ENCODE measurements around the gene LYST. TPM values are rescaled to one million over a fixed set of nuclear protein-coding genes. Genes with fewer than 3 reads are reported as not detected.
A peak's percentile ranks its signal among the peaks of the same experiment; 100 is the strongest.

The LYST gene
- total and polyA plus RNA-seq, 4 experiments from 2014 or later, result 4.2 to 35.2 (median 21.0) TPM

DNA sequence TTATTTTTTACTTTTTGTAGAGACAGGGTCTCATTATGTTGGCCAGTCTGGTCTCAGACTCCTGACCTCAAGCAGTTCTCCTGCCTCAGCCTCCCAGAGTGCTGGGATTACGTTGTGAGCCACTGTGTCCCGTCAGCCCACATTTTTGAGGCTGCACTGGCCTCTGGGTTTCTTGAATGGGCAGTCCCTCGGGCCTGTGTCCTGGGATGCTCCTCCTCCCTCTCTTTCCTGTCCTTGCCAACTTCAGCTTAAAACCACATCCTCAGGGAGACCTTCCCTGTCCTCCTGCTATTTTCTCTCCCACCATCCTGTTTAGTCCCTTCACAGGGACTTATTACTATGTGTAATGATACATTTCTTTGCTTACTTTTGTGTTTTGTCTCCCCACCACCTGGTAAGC is 31.4 kb upstream of the LYST start:
- H3K4me3 Mint-ChIP-seq, result no peak overlapping the region

DNA sequence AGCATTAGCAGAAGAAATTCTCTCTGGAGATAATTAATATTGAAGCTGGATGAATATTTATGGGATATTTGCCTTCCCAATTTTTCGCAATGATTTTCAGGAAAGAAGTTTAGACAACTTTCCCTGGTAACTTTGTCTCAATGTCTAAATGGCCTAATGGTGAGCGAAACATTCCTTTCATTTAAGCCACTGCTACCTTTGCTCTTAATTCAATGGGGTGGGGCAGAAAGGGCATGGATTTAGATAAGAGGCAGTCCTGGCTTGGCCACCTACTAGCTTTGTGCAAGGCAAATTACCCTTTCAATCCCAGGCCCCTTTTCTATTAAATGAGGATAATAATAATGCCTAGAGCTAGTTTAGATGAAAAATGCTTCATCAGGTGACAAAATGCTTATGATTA is 27.1 kb upstream of the LYST start:
- H3K27me3 ChIP-seq (ENCODE audit: insufficient read depth, low read length), result no peaks in the 10 kb centered on the region
- no peaks in the 10 kb centered on the region for H3K9me3 Mint-ChIP-seq
- no peaks in the 10 kb centered on the region for H3K36me3 ChIP-seq (ENCODE audit: insufficient read depth, low read length)
- peaks cover under 1% of the 10 kb centered on the region for H3K4me1 ChIP-seq (ENCODE audit: insufficient read depth, low read length)
- H3K27ac ChIP-seq (ENCODE audit: low read depth, low read length), result no peak overlapping the region
- no peaks in the 10 kb centered on the region for H3K9me3 ChIP-seq (ENCODE audit: control insufficient read depth in 1 of 2, low read length in 2 of 2)
- ChIA-PET CTCF (ENCODE audit: partially characterized antibody) (interaction anchor here (0.9 kb wide), 1 partner anchor 61 kb away, joined by 3 read pairs; no protein-coding TSS in a partner anchor), POLR2A (ENCODE audit: partially characterized antibody) (no interaction called here)
- DNase-seq, result no peak
- peak overlapping the region in 1 of 7 donors; percentile 42 for H3K27ac Mint-ChIP-seq
- no peak overlapping the region for H3K4me3 Mint-ChIP-seq
- H3K36me3 Mint-ChIP-seq, result no peaks in the 10 kb centered on the region
- peaks cover 0 to 2% (median under 1%) of the 10 kb centered on the region in 4 donors for H3K4me1 Mint-ChIP-seq
- no peaks in the 10 kb centered on the region for H3K27me3 Mint-ChIP-seq
- intact Hi-C loops (cut with micrococcal nuclease), result no loop called here
- no peak overlapping the region for H3K4me3 ChIP-seq (ENCODE audit: low read length in 2 of 2)

More for the DNA sequence above, 31.4 kb upstream of the LYST start:
- Histone ChIP-seq H3K27me3 (ENCODE audit: insufficient read depth, low read length) (no peaks in the 10 kb centered on the region), H3K27ac (ENCODE audit: low read depth, low read length) (no peak overlapping the region), H3K36me3 (ENCODE audit: insufficient read depth, low read length) (no peaks in the 10 kb centered on the region), H3K4me3 (ENCODE audit: low read length in 2 of 2) (no peak overlapping the region), H3K4me1 (ENCODE audit: insufficient read depth, low read length) (no peaks in the 10 kb centered on the region), H3K9me3 (ENCODE audit: control insufficient read depth in 1 of 2, low read length in 2 of 2) (no peaks in the 10 kb centered on the region)
- Mint-ChIP-seq H3K36me3 (no peaks in the 10 kb centered on the region), H3K9me3 (no peaks in the 10 kb centered on the region), H3K27me3 (no peaks in the 10 kb centered on the region), H3K27ac (peak overlapping the region in 1 of 7 donors; percentile 0), H3K4me1 (peaks cover 0 to 6% (median 2%) of the 10 kb centered on the region in 4 donors)
- intact Hi-C loops (cut with micrococcal nuclease), result no loop called here
- no peak for DNase-seq
- POLR2A ChIA-PET (ENCODE audit: partially characterized antibody), result no interaction called here
- CTCF ChIA-PET (ENCODE audit: partially characterized antibody), result no interaction called here

- Mint-ChIP-seq H3K9me3 (no peaks in the 10 kb centered on the region), H3K27me3 (no peaks in the 10 kb centered on the region), H3K27ac (no peak overlapping the region), H3K4me3 (no peak overlapping the region), H3K36me3 (no peaks in the 10 kb centered on the region), H3K4me1 (peaks cover 8 to 12% (median 9%) of the 10 kb centered on the region in 4 donors)
- H3K9me3 ChIP-seq (ENCODE audit: control insufficient read depth in 1 of 2, low read length in 2 of 2), result no peaks in the 10 kb centered on the region
- no peak for DNase-seq
- intact Hi-C loops (cut with micrococcal nuclease), result no loop called here
- H3K4me3 ChIP-seq (ENCODE audit: low read length in 2 of 2), result no peak overlapping the region
- no peaks in the 10 kb centered on the region for H3K36me3 ChIP-seq (ENCODE audit: insufficient read depth, low read length)
- peaks cover 11% of the 10 kb centered on the region for H3K4me1 ChIP-seq (ENCODE audit: insufficient read depth, low read length)
- no peaks in the 10 kb centered on the region for H3K27me3 ChIP-seq (ENCODE audit: insufficient read depth, low read length)
- no peak overlapping the region for H3K27ac ChIP-seq (ENCODE audit: low read depth, low read length)
- ChIA-PET CTCF (ENCODE audit: partially characterized antibody) (no interaction called here), POLR2A (ENCODE audit: partially characterized antibody) (no interaction called here)
These were observed 26.2 kb upstream of the LYST start for GRCh38 chr1:235892734-235893413.

DNA sequence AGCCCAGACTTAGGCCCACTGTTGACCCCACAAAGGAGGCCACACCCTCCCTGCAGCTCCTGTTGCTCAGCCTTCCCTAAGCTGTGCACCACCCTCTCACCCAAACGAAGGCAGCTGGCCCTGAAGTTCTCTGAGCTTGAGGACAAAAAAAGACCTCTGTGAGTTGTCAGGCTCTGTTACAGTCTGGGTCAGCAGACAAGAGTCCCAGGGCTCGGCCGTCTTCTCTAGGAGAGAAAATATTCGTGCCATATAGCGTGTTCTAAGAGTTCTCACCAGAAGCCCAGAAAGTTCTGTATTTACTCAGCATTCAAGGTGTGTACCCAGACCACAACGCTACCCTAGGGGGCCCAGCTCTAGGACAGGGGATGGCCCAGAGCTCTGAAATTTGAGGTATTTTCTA is 25.5 kb upstream of the LYST start:
- Mint-ChIP-seq H3K27me3 (no peaks in the 10 kb centered on the region), H3K9me3 (no peaks in the 10 kb centered on the region), H3K4me3 (no peak overlapping the region), H3K27ac (no peak overlapping the region), H3K4me1 (peaks cover 12 to 19% (median 16%) of the 10 kb centered on the region in 4 donors), H3K36me3 (no peaks in the 10 kb centered on the region)
- H3K27me3 ChIP-seq (ENCODE audit: insufficient read depth, low read length), result no peaks in the 10 kb centered on the region
- no peak overlapping the region for H3K27ac ChIP-seq (ENCODE audit: low read depth, low read length)
- DNase-seq, result no peak
- no peaks in the 10 kb centered on the region for H3K36me3 ChIP-seq (ENCODE audit: insufficient read depth, low read length)
- ChIA-PET POLR2A (ENCODE audit: partially characterized antibody) (no interaction called here), CTCF (ENCODE audit: partially characterized antibody) (no interaction called here)
- H3K4me3 ChIP-seq (ENCODE audit: low read length in 2 of 2), result no peak overlapping the region
- intact Hi-C loops (cut with micrococcal nuclease), result no loop called here
- H3K9me3 ChIP-seq (ENCODE audit: control insufficient read depth in 1 of 2, low read length in 2 of 2), result no peaks in the 10 kb centered on the region
- peaks cover 17% of the 10 kb centered on the region for H3K4me1 ChIP-seq (ENCODE audit: insufficient read depth, low read length)

GRCh38 chr1:235888119-235888643 is 21.5 kb upstream of the LYST start:
- Histone ChIP-seq H3K9me3 (ENCODE audit: control insufficient read depth in 1 of 2, low read length in 2 of 2) (no peaks in the 10 kb centered on the region), H3K36me3 (ENCODE audit: insufficient read depth, low read length) (no peaks in the 10 kb centered on the region), H3K4me3 (ENCODE audit: low read length in 2 of 2) (peak overlapping the region in 1 of 2 donors; percentile 51), H3K27ac (ENCODE audit: low read depth, low read length) (peak overlapping the region; percentile 66), H3K27me3 (ENCODE audit: insufficient read depth, low read length) (no peaks in the 10 kb centered on the region), H3K4me1 (ENCODE audit: insufficient read depth, low read length) (peaks cover 18% of the 10 kb centered on the region)
- intact Hi-C loops (cut with micrococcal nuclease), result loop anchor here (2.0 kb wide), 1 partner anchor 21 kb away; the partner anchor contains the start of gene LYST
- H3K27ac Mint-ChIP-seq, result peak overlapping the region; percentile 89 to 99 (median 96)
- ChIA-PET POLR2A (ENCODE audit: partially characterized antibody) (interaction anchor here (1.1 to 1.4 kb wide), 5 partner anchors 9 to 67 kb away, joined by 3 to 5 read pairs (median 5); no protein-coding TSS in a partner anchor), CTCF (ENCODE audit: partially characterized antibody) (interaction anchor here (1.0 to 4.4 kb wide), 3 partner anchors 12 to 84 kb away, joined by 3 to 18 read pairs (median 3); no protein-coding TSS in a partner anchor)
- peaks cover 16 to 32% (median 21%) of the 10 kb centered on the region in 4 donors for H3K4me1 Mint-ChIP-seq
- DNase-seq, result peak; percentile 43 to 57 (median 51)
- no peaks in the 10 kb centered on the region for H3K27me3 Mint-ChIP-seq
- H3K9me3 Mint-ChIP-seq, result no peaks in the 10 kb centered on the region
- no peaks in the 10 kb centered on the region for H3K36me3 Mint-ChIP-seq
- peak overlapping the region; percentile 86 to 94 (median 89) for H3K4me3 Mint-ChIP-seq

DNA sequence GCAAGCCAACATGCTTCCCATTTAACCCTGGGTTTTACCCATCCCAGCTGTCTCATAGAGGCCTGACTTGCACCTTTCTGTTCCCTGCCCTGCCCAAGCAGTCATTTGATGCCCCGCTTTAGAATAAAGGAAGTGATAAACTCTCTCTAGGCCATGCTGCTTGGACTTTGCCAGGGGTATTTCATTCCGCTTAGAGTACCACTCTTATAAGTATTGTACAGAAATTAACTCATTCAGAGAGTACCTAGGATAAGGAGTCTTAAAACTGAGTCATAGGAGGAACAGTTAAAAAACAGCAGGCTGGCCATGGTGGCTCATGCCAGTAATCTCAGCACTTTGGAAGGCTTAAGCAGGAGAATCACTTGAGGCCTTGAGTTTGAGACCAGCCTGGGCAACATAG is 21.0 kb upstream of the LYST start:
- no peaks in the 10 kb centered on the region for H3K9me3 ChIP-seq (ENCODE audit: control insufficient read depth in 1 of 2, low read length in 2 of 2)
- no peaks in the 10 kb centered on the region for H3K27me3 Mint-ChIP-seq
- DNase-seq, result no peak
- H3K27ac Mint-ChIP-seq, result peak overlapping the region; percentile 68 to 99 (median 94)
- H3K27me3 ChIP-seq (ENCODE audit: insufficient read depth, low read length), result no peaks in the 10 kb centered on the region
- H3K4me3 Mint-ChIP-seq, result peak overlapping the region in 3 of 8 donors; percentile 38 to 90 (median 89)
- H3K9me3 Mint-ChIP-seq, result no peaks in the 10 kb centered on the region
- ChIA-PET POLR2A (ENCODE audit: partially characterized antibody) (interaction anchor here (1.1 to 1.4 kb wide), 4 partner anchors 11 to 68 kb away, joined by 5 read pairs; no protein-coding TSS in a partner anchor), CTCF (ENCODE audit: partially characterized antibody) (interaction anchor here (1.0 to 4.4 kb wide), 3 partner anchors 11 to 84 kb away, joined by 3 to 18 read pairs (median 3); no protein-coding TSS in a partner anchor)
- no peaks in the 10 kb centered on the region for H3K36me3 Mint-ChIP-seq
- intact Hi-C loops (cut with micrococcal nuclease), result loop anchor here (2.0 kb wide), 1 partner anchor 21 kb away; the partner anchor contains the start of gene LYST
- H3K4me1 Mint-ChIP-seq, result peaks cover 16 to 32% (median 21%) of the 10 kb centered on the region in 4 donors
- H3K4me1 ChIP-seq (ENCODE audit: insufficient read depth, low read length), result peaks cover 18% of the 10 kb centered on the region
- no peaks in the 10 kb centered on the region for H3K36me3 ChIP-seq (ENCODE audit: insufficient read depth, low read length)
- H3K27ac ChIP-seq (ENCODE audit: low read depth, low read length), result no peak overlapping the region
- H3K4me3 ChIP-seq (ENCODE audit: low read length in 2 of 2), result no peak overlapping the region

- intact Hi-C loops (cut with micrococcal nuclease), result no loop called here
- Histone ChIP-seq H3K27ac (ENCODE audit: low read depth, low read length) (no peak overlapping the region), H3K4me3 (ENCODE audit: low read length in 2 of 2) (no peak overlapping the region), H3K4me1 (ENCODE audit: insufficient read depth, low read length) (peaks cover 18% of the 10 kb centered on the region), H3K27me3 (ENCODE audit: insufficient read depth, low read length) (no peaks in the 10 kb centered on the region), H3K36me3 (ENCODE audit: insufficient read depth, low read length) (no peaks in the 10 kb centered on the region), H3K9me3 (ENCODE audit: control insufficient read depth in 1 of 2, low read length in 2 of 2) (no peaks in the 10 kb centered on the region)
- CTCF ChIA-PET (ENCODE audit: partially characterized antibody), result interaction anchor here (1.9 to 4.4 kb wide), 2 partner anchors 9 to 86 kb away, joined by 4 to 18 read pairs; no protein-coding TSS in a partner anchor
- POLR2A ChIA-PET (ENCODE audit: partially characterized antibody), result interaction anchor here (0.7 kb wide), 1 partner anchor 31 kb away, joined by 3 read pairs; no protein-coding TSS in a partner anchor
- H3K27ac Mint-ChIP-seq, result peak overlapping the region in 1 of 7 donors; percentile 10
- peak overlapping the region in 1 of 8 donors; percentile 32 for H3K4me3 Mint-ChIP-seq
- H3K27me3 Mint-ChIP-seq, result no peaks in the 10 kb centered on the region
- no peak for DNase-seq
- H3K4me1 Mint-ChIP-seq, result peaks cover 16 to 32% (median 21%) of the 10 kb centered on the region in 4 donors
- no peaks in the 10 kb centered on the region for H3K36me3 Mint-ChIP-seq
- H3K9me3 Mint-ChIP-seq, result no peaks in the 10 kb centered on the region
These were observed 19.1 kb upstream of the LYST start for GRCh38 chr1:235885655-235886262.

Measured in CD4-positive, alpha-beta memory T cell (primary cell).